Chondrocyte (in vitro differentiated cells): ENCODE results near the gene ADORA2A. TPM values are rescaled to one million over a fixed set of nuclear protein-coding genes. Genes with fewer than 3 reads are reported as not detected.

ENCODE experiments used
- DNase-seq: peaks from one replicate; pipeline ENCODE4 v3.0.0; 2021; ENCODE audit warnings: mixed read lengths, low spot score
- H3K27ac Mint-ChIP-seq: one replicate; pipeline ENCODE4 v1.8.0; 2021; ENCODE audit warnings: mild to moderate bottlenecking, moderate library complexity, mixed read lengths; ENCODE audit not compliant: unreplicated experiment
- H3K27me3 Mint-ChIP-seq: 2 replicates; pipeline ENCODE4 v1.8.0; 2021; ENCODE audit warnings: low read depth, mixed read lengths
- H3K36me3 Mint-ChIP-seq: 2 replicates; pipeline ENCODE4 v1.8.0; 2021; ENCODE audit warnings: low read depth, mixed read lengths
- H3K4me1 Mint-ChIP-seq: 2 replicates; pipeline ENCODE4 v1.8.0; 2021; ENCODE audit warnings: low read depth, mild to moderate bottlenecking, mixed read lengths
- H3K4me3 Mint-ChIP-seq: one replicate; pipeline ENCODE4 v1.8.0; 2021; ENCODE audit warnings: mild to moderate bottlenecking, moderate library complexity, mixed read lengths; ENCODE audit not compliant: unreplicated experiment
- H3K9me3 Mint-ChIP-seq: 2 replicates; pipeline ENCODE4 v1.8.0; 2021; ENCODE audit warnings: low read depth, mixed read lengths
- total RNA-seq: library from RNA; stranded (reverse); gene quantifications from 3 replicates; pipeline ENCODE4 v1.2.1, GENCODE V29; 2021
- TF ChIP-seq, protein P1 (sequence below): fragments of 200-600 bp; sonication (generic); IDR thresholded peaks from 2 replicates; pipeline ENCODE4 v1.5.0; 2021; ENCODE audit warnings: antibody characterized with exemption, mild to moderate bottlenecking, moderate library complexity

ADORA2A gene
- total RNA-seq, 1 donor from 2014 or later, result 2.3 TPM

DNA sequence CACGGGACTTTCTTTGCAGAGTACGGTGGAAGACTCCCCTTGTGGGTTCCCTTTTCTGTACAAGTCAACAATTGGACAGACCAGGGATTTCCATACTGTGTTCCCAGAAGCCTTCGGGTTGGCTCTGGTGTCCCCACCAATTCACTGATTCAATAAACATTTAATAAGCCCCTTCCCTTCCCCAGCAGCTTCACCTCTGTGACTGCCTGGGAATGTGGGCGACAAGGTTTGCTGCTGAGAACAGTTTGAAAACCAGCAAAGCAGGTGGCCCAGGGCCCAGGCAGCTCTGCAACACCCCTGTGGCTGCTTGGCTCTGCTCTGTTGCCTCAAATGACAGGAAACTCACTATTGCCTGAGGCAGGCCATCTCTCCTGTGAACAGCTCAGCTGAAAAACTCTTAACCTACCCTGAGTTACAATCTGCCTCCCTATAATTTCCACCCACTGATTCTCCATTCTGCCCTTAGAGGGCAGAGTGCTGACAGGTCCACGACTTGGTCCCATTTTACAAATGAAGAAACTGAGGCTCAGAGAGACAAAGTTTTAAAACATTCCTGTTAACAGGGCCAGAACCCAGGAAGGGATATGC lies 10.4 kb downstream of the ADORA2A start:
- Mint-ChIP-seq H3K4me3 (no peak overlapping the region), H3K9me3 (no peaks in the 10 kb centered on the region), H3K36me3 (peaks cover 2% of the 10 kb centered on the region), H3K27ac (no peak overlapping the region), H3K4me1 (peaks cover 26% of the 10 kb centered on the region), H3K27me3 (no peaks in the 10 kb centered on the region)
- TF ChIP-seq, protein P1, sequence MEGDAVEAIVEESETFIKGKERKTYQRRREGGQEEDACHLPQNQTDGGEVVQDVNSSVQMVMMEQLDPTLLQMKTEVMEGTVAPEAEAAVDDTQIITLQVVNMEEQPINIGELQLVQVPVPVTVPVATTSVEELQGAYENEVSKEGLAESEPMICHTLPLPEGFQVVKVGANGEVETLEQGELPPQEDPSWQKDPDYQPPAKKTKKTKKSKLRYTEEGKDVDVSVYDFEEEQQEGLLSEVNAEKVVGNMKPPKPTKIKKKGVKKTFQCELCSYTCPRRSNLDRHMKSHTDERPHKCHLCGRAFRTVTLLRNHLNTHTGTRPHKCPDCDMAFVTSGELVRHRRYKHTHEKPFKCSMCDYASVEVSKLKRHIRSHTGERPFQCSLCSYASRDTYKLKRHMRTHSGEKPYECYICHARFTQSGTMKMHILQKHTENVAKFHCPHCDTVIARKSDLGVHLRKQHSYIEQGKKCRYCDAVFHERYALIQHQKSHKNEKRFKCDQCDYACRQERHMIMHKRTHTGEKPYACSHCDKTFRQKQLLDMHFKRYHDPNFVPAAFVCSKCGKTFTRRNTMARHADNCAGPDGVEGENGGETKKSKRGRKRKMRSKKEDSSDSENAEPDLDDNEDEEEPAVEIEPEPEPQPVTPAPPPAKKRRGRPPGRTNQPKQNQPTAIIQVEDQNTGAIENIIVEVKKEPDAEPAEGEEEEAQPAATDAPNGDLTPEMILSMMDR, result peak; percentile 58
- DNase-seq, result peak; percentile 26

DNA sequence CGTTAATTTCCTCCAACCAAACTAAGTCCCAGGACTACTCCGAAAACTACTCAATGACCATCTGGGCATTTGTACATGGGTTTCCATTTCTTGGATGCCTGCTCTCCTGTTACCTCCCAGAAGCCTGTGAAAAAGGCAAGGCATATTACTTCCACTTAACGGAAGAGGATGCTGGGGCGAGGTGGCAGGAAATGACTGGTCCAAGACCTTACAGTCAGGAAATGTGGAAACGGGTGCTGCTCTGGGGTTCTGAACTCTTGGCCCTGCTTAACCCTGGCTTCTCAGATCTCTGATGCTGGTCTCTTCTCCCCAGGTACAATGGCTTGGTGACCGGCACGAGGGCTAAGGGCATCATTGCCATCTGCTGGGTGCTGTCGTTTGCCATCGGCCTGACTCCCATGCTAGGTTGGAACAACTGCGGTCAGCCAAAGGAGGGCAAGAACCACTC lies 12.9 kb downstream of the ADORA2A start:
- Mint-ChIP-seq H3K27ac (no peak overlapping the region), H3K36me3 (peaks cover 2% of the 10 kb centered on the region), H3K4me3 (no peak overlapping the region), H3K27me3 (no peaks in the 10 kb centered on the region), H3K9me3 (no peaks in the 10 kb centered on the region), H3K4me1 (peaks cover 13% of the 10 kb centered on the region)
- TF ChIP-seq, protein P1, result no peak
- peak; percentile 65 for DNase-seq

DNA sequence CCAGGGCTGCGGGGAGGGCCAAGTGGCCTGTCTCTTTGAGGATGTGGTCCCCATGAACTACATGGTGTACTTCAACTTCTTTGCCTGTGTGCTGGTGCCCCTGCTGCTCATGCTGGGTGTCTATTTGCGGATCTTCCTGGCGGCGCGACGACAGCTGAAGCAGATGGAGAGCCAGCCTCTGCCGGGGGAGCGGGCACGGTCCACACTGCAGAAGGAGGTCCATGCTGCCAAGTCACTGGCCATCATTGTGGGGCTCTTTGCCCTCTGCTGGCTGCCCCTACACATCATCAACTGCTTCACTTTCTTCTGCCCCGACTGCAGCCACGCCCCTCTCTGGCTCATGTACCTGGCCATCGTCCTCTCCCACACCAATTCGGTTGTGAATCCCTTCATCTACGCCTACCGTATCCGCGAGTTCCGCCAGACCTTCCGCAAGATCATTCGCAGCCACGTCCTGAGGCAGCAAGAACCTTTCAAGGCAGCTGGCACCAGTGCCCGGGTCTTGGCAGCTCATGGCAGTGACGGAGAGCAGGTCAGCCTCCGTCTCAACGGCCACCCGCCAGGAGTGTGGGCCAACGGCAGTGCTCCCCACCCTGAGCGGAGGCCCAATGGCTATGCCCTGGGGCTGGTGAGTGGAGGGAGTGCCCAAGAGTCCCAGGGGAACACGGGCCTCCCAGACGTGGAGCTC lies 13.5 kb downstream of the ADORA2A start:
- Mint-ChIP-seq H3K27ac (no peak overlapping the region), H3K36me3 (peaks cover 2% of the 10 kb centered on the region), H3K4me1 (peaks cover 17% of the 10 kb centered on the region), H3K9me3 (no peaks in the 10 kb centered on the region), H3K4me3 (no peak overlapping the region), H3K27me3 (no peaks in the 10 kb centered on the region)
- TF ChIP-seq, protein P1, result no peak
- DNase-seq, result peak; percentile 83

DNA sequence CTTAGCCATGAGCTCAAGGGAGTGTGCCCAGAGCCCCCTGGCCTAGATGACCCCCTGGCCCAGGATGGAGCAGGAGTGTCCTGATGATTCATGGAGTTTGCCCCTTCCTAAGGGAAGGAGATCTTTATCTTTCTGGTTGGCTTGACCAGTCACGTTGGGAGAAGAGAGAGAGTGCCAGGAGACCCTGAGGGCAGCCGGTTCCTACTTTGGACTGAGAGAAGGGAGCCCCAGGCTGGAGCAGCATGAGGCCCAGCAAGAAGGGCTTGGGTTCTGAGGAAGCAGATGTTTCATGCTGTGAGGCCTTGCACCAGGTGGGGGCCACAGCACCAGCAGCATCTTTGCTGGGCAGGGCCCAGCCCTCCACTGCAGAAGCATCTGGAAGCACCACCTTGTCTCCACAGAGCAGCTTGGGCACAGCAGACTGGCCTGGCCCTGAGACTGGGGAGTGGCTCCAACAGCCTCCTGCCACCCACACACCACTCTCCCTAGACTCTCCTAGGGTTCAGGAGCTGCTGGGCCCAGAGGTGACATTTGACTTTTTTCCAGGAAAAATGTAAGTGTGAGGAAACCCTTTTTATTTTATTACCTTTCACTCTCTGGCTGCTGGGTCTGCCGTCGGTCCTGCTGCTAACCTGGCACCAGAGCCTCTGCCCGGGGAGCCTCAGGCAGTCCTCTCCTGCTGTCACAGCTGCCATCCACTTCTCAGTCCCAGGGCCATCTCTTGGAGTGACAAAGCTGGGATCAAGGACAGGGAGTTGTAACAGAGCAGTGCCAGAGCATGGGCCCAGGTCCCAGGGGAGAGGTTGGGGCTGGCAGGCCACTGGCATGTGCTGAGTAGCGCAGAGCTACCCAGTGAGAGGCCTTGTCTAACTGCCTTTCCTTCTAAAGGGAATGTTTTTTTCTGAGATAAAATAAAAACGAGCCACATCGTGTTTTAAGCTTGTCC lies 14.3 kb downstream of the ADORA2A start:
- H3K36me3 Mint-ChIP-seq, result peaks cover 2% of the 10 kb centered on the region
- H3K9me3 Mint-ChIP-seq, result no peaks in the 10 kb centered on the region
- TF ChIP-seq, protein P1, result no peak
- no peak overlapping the region for H3K4me3 Mint-ChIP-seq
- peak; percentile 59 for DNase-seq
- no peak overlapping the region for H3K27ac Mint-ChIP-seq
- peaks cover 17% of the 10 kb centered on the region for H3K4me1 Mint-ChIP-seq
- no peaks in the 10 kb centered on the region for H3K27me3 Mint-ChIP-seq

DNA sequence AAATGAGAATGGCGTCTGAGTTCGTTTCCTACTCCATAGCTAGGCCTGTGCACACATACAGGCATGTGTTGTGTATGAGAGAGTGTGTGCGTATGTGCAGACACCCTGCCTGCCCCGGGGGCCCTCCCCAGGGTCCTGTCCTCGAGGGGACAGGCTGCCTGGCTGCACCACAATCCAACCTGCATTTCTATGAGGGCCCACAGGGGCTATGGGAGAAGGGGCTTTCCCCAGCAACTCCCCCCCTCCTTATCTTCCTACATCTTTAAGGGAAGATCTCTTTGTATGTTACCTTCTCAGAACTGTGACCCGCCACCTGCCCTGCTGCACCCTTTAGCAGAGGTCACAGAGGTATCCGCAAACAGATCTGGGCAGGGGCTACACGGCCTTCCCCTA lies 14.9 kb downstream of the ADORA2A start:
- no peak for DNase-seq
- H3K4me3 Mint-ChIP-seq, result no peak overlapping the region
- H3K27ac Mint-ChIP-seq, result no peak overlapping the region
- peaks cover 16% of the 10 kb centered on the region for H3K4me1 Mint-ChIP-seq
- H3K9me3 Mint-ChIP-seq, result no peaks in the 10 kb centered on the region
- TF ChIP-seq, protein P1, result no peak
- peaks cover 2% of the 10 kb centered on the region for H3K36me3 Mint-ChIP-seq
- H3K27me3 Mint-ChIP-seq, result no peaks in the 10 kb centered on the region
